ENCODE measurements around the gene CSK.
A peak's percentile ranks its signal among the peaks of the same experiment; 100 is the strongest.

Gene CSK

DNA sequence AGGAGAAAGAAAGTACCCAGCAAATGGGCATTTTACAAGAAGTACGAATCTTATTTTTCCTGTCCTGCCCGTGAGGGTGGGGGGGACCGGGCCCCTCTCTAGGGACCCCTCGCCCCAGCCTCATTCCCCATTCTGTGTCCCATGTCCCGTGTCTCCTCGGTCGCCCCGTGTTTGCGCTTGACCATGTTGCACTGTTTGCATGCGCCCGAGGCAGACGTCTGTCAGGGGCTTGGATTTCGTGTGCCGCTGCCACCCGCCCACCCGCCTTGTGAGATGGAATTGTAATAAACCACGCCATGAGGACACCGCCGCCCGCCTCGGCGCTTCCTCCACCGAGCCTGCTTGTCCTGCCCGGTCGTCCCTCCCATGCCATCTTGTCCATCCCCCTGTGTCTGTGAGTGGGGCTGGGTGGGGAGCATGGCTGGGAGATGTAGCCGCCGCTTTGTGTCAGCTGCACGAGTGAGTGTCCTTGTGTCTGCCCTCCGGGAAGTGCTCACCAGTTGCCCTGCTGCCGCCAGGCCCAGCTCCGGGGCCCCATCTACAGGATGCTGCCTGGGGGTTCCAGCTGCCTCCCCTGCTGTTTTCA, 21.1 kb downstream of the CSK start:
- DNase-seq = no peak

GRCh38 chr15:74804935-74805334, 23.1 kb downstream of the CSK start:
- DNase-seq = no peak

DNA sequence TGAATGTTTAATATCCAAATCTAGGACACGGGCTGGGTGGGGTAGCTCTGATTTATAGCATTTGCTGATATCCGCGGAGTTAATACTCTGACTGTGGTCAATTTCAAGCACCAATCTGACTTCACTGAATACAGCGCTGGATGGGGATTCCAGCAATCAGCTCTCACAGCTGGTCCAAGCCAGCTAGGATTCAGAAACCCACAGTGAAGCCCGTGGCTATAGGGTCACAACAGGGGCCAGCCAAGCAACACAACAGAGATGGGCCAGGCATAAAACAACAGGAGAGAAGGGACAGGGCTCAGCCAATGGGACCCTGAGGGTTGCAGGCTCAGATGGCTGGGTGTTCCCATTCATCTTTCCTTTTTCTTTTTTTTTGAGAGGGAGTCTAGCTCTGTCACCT, 25.4 kb downstream of the CSK start:
- DNase-seq = no peak

DNA sequence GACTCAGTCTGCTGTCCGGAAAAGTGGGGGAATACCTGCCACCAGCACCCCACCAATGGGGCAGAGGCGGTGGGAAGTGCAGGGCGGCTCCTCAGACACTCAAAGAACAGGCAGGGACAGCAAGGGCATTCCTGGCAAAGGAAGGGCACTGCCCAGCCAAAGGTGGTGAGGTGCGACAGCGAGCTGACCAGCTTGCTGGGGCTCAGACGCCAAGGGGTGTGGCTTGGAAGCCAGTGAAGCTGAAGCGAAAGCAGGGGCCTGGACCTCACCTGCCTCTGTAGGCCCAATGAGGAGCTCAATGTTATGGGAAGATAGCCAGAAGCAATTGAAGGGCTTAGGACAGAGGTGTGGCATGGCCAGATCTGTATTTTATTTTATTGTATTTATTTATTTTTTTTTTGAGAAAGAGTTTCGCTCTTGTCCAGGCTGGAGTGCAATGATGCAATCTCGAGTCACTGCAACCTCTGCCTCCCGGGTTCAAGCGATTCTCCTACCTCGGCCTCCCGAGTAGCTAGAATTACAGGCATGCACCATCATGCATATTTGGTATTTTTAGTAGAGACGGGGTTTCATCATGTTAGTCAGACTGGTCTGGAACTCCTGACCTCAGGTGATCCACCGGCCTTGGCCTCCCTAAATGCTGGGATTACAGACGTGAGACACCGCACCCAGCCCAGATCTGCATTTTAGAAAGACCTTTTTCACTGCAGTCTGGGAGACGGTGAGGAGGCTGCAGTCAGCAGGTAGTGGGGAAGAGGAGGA, 26.4 kb downstream of the CSK start:
- no peak for DNase-seq

- DNase-seq = no peak
Measured at GRCh38 chr15:74808840-74809229, 27.0 kb downstream of the CSK start.

DNA sequence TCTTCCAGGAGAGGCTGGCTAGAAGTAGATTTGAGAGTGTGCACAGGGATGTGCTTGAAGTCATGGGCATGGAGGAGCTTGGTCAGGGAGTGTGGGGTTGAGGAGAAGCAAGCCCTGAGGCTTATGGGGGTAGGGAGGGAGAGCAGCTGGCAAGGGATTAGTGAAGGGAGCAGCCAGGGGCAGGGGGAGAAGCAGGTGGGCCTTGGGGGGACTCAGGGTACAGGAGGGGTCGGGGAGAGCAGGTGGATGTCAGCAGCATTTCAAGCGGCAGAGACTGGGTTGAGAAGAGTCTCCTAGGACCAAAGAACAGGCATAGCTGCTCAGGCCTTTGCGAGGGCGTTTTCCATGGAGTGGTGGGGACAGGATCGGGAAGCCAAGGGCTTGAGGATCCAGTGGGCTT, 27.4 kb downstream of the CSK start:
- no peak for DNase-seq

DNA sequence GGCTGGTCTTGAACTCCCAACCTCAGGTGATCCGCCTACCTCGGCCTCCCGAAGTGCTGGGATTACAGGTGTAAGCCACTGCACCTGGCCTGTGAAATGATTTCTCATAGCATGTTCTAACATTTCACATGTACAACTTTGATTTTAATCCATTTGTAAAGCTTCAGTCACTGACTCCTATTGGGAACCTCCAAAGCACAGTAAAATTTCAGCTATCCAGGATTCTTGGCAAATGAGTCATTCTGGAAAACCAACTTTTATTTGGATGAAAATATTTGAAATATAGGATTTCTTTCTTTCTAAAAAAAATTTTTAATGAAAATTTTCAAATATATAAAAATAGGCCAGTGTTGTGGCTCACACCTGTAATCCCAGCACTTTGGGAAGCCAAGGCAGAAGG, 28.1 kb downstream of the CSK start:
- DNase-seq = no peak

DNA sequence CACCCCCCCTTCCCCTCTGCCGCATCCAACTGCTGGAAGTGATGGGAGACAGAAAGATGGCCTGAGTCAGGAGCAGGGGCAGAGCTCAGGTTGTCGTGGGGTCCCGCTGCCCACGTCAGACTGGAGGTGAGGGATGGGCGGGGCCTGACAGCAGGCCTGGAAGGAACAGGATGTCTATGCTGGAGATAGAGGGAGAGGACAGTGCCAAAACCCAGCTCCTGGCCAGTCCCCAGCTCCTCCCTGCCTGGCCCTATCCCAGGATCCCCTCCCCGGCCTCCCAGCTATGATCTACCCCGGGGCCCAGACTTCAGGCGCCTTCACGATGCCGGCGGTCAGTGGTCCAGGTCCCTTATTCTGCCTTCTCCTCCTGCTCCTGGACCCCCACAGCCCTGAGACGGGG, 30.7 kb downstream of the CSK start, which contains the start of gene LMAN1L:
Gene LMAN1L, plus strand, starts transcription at position 303 of the 400 bp plus-strand sequence. Its CDS starts 20 bp downstream, at position 323.
- DNase-seq = no peak

DNA sequence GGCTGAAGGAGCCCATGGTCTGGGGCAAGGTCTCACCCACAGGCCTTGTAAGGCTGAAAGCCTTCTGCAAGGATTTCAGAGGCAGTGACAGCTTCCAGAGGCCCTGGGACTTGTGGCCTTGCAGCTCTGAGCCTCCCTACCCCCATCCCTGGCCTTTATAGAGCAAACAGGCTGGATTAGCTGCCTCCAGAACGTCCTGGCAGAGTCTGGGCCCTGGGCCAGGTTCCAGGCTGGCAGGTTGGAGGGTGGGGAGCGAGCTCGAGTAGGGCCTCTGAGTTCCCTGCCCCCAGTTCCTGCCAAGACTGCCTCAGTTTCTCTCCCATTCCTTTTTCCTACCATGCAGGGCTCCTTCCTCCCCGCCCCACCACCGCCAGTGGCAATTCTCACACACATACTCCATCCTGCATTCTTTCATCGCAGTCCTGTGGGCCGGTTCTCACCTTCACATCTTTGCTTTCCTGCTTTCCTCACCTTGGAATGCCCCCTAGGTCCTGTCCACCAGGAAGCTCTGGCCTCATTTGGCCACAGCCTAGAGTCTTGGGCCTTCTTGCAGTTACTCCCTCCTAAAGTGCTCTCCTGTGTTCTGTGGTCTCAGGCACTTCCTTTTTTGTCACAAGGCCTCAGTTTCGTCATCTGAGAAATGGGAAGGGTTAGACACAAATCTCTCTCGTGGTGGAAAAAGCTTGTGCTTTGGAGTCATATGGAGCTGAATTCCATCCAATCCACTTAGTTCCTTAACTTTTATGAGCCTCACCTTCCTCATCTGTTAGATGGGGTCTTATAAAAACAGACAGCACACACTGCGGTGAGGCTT, 33.4 kb downstream of the CSK start:
- DNase-seq = no peak

DNA sequence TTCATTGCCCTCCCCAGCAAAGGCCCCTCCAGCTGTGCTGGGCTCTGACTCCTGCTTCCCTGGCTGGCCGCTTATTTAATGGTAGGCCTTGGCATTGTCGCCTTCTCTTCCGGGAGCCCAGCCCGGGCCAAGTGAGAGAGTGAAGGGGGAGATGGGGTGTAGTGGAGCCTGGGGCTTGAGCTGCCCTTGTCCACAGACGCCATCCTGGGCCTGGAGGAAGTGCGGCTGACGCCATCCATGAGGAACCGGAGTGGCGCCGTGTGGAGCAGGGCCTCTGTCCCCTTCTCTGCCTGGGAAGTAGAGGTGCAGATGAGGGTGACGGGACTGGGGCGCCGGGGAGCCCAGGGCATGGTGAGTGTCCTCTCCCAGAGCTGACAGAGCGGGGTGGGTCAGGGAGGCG, 34.1 kb downstream of the CSK start:
- DNase-seq = no peak

GRCh38 chr15:74816624-74817369, 34.9 kb downstream of the CSK start:
- DNase-seq = no peak

- DNase-seq = no peak
Measured at GRCh38 chr15:74817370-74817737, 35.5 kb downstream of the CSK start.

DNA sequence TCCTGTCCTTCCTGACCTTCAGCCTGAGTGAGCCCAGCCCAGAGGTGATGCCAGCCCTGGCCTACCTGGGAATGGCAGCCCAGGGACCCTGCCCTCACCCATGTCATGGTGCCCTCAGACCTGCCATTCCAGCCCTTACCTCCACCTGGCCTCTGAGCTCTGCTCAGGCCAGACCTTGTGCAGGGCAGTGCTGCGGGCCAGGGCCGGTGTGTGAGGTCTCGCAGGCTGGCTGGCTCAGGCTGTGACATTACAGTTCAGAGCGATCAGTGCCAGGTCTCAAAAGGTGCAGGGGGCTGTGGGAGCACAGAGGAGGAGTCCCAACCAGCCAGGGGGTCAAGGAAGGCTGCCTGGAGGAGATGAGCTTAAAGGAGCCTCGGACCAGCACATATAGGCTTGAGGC, 38.2 kb downstream of the CSK start:
- DNase-seq = no peak

DNA sequence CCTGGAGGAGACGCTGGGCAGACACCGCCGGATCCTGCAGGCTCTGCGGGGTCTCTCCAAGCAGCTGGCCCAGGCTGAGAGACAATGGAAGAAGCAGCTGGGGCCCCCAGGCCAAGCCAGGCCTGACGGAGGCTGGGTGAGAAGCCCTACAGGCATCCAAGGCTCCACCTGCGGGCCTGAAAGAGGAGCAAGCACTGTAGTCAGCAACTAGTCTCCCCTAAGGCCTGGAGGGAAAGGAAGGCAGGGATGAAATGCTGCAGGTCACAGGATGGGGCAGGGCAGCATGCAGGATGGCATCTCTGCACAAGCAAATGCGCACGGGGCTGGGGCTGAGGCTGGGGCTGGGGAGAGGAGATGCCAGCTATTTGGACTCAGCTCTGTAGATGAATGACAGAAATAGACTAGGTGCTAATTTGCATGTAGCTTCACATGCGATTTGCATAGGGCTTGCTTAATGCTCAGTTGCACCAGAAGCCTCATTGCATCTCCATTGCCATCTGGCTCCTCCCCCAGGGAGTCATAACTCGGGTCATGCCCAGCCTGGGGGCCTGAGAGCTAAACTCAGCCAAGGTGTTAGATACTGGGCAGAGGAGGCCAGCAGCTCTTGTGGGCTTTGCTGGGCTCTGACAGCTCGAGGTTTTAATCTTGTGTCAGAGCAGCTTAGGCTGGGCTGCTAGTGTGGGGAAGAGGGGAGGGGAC, 39.4 kb downstream of the CSK start:
- DNase-seq = no peak

DNA sequence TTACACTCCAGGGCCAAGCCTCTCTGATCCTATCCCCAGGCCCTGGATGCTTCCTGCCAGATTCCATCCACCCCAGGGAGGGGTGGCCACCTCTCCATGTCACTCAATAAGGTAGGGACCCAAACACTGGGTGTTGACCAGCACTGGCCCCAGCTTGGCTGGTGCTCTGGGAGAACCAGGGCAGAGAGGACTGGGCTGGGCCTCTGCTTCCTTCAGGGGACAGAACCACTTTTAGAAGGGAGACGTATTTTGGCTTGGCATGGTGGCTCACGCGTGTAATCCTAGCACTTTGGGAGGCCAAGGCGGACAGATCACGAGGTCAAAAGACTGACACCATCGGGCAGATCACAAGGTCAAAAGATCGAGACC, 39.9 kb downstream of the CSK start:
- no peak for DNase-seq

DNA sequence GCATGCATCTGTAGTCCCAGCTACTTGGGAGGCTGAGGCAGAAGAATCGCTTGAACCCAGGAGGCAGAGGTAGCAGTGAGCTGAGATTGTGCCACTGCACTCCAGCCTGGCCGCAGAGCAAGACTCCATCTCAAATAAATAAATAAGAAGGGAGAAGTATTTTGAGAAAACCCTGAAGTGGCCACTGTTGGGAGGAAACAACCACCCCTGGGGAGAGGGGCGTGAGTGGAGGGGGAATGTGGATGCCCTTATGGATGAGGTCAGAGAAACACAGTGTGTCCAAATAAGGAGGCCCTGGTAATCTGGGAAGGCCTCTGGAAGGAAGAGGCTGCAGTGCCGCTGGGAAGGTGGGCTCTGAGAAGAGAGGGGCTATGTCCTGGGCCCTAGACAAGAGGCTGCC, 40.4 kb downstream of the CSK start:
- DNase-seq = no peak

DNA sequence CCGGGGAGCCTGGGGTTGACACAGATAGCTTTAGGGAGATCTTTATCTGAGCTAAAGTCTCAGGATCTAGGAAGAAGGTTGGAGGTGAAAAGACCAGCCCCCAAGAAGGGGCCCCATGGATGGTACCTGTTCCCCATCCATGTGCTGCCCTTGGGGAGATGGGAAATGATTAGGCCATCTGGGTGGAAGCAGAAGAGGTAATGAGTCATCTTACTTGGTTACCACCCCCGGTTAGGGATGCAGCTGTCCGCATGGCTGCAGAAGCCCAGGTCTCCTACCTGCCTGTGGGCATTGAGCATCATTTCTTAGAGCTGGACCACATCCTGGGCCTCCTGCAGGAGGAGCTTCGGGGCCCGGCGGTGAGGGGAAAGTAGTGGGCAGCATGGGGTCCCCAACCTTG, 41.4 kb downstream of the CSK start:
- no peak for DNase-seq

- DNase-seq = no peak
Measured at GRCh38 chr15:74824976-74825375, 43.1 kb downstream of the CSK start.

GRCh38 chr15:74825866-74826265, 44.0 kb downstream of the CSK start:
- DNase-seq = no peak

GRCh38 chr15:74826364-74826819, 44.5 kb downstream of the CSK start, which contains the start of gene CPLX3:
Gene CPLX3, plus strand, starts transcription at chr15:74826627. Its CDS starts 77 bp downstream, at chr15:74826704.
- peak; percentile 37 for DNase-seq

DNA sequence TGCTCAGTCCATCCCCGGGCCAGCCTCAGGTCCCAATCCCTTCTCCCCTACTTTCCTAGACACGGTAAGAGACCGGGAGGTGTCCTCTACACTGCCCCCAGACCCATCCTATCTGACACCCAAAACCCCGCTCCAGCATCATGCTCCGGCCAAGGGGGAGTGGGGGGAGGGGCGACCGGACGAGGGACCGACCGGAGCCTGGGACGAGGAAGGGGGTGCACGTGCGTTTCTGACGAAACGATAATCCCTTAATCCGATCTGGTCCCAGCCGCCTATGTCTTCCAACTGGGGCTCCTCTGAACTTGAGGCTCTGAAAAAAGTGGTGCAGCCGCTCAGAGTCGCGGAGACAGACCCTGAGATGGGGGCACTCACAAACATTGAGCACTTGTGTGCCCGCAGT, 45.0 kb downstream of the CSK start:
- no peak for DNase-seq

DNA sequence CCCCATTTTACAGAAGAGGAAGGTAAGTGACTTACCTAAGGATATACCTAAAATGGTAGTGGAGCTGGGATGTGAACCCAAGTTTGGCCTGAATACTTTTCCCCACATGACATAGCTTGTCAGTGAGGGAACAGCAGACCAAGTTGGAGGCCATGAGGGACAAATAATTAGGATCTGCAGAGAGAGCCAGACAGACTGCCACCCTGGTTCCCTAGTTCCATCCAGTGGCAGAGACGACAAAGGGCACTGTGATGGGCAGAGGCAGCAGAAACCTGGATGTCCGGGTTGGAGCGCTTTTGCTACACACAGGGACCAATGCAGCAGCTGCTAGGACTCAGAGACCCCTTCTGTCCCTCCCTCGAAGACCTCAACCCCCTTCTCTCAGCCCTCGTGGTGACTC, 45.7 kb downstream of the CSK start:
- DNase-seq = no peak

DNA sequence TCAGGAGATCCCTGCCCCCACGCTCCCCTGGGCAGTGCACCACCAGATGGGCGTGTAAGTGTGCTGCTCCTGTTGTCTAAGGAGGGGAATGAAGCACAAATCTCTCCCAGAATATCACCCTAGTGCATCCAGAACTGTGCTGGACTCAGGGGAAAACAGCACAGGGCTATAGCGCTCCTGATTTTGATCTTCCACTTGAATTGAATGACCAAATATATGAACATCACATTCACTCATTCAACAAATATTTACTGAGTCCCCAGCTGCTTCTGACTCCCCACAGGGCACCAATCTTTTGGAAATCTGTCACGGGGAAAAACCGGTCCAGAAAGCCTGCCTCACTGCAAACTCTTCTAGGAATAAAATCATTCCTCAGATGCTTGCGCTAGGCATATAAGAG, 47.0 kb downstream of the CSK start:
- no peak for DNase-seq

Measured in activated effector memory CD4-positive, alpha-beta T cell treated with Interleukin-2 at 50 U/mL for 16 hours (primary cell).